OCI-LY7 (cell line): ENCODE data around the gene TULP4. TPM values are rescaled to one million over a fixed set of nuclear protein-coding genes. Genes with fewer than 3 reads are reported as not detected.

Source experiments
- BruUV-seq: library from RNA; stranded (reverse); fragments of 400-500 nt; replicated peaks from 2 replicates; lab custom pipeline; 2021; lab: Mats Ljungman, UMichigan
- CTCF ChIA-PET: fragments of 300-600 bp; sonication (Branson Sonifier 250); formaldehyde crosslinking; loops from one replicate; lab custom pipeline; 2022; ENCODE audit warnings: antibody characterized with exemption; ENCODE audit not compliant: unreplicated experiment; lab: Charles Lee
- POLR2A ChIA-PET: fragments of 300-600 bp; sonication (Branson Sonifier 250); formaldehyde crosslinking; loops from one replicate; lab custom pipeline; 2022; ENCODE audit warnings: antibody characterized with exemption; lab: Charles Lee
- DNase-seq: peaks from one replicate; pipeline ENCODE4 v3.0.0-alpha.2; 2015; ENCODE audit warnings: low spot score
- H2AFZ ChIP-seq: fragments of 200-600 bp; sonication (generic), shearing (Covaris generic); 2 replicates; pipeline ENCODE4 v1.6.1; 2014; ENCODE audit warnings: mild to moderate bottlenecking, antibody characterized with exemption, low read length, moderate library complexity
- H3K27ac ChIP-seq: fragments of 200-600 bp; sonication (generic); 2 replicates; pipeline ENCODE4 v1.5.1; 2014; ENCODE audit warnings: mixed run types, low read depth, mild to moderate bottlenecking, moderate library complexity, low read length, inconsistent platforms; ENCODE audit not compliant: poor library complexity, severe bottlenecking
- H3K36me3 ChIP-seq: fragments of 200-600 bp; sonication (generic); 2 replicates; pipeline ENCODE4 v1.6.1; 2014; ENCODE audit warnings: mild to moderate bottlenecking, antibody characterized with exemption, low read length, moderate library complexity, mixed read lengths; ENCODE audit not compliant: insufficient read depth
- H3K4me1 ChIP-seq: fragments of 200-600 bp; sonication (generic); 2 replicates; pipeline ENCODE4 v1.5.1; 2014; ENCODE audit warnings: mild to moderate bottlenecking, low read length; ENCODE audit not compliant: insufficient read depth, poor library complexity, severe bottlenecking
- H3K4me2 ChIP-seq: fragments of 200-600 bp; sonication (generic); 2 replicates; pipeline ENCODE4 v1.6.1; 2014; ENCODE audit warnings: mild to moderate bottlenecking, low read length
- H3K4me3 ChIP-seq: fragments of 200-600 bp; sonication (generic); 2 replicates; pipeline ENCODE4 v1.5.1; 2014; ENCODE audit warnings: mild to moderate bottlenecking, low read depth, low read length; ENCODE audit not compliant: poor library complexity, severe bottlenecking
- H3K79me2 ChIP-seq: fragments of 200-600 bp; sonication (generic); 2 replicates; pipeline ENCODE4 v1.6.1; 2016; ENCODE audit warnings: low read depth, mild to moderate bottlenecking, low read length, moderate library complexity, mixed read lengths; ENCODE audit not compliant: insufficient read depth
- H3K9me2 ChIP-seq: fragments of 200-600 bp; sonication (generic); 2 replicates; pipeline ENCODE4 v1.6.1; 2016; ENCODE audit warnings: mild to moderate bottlenecking, low read length, mixed read lengths; ENCODE audit not compliant: insufficient read depth
- H3K9me3 ChIP-seq: fragments of 200-600 bp; sonication (generic); 2 replicates; pipeline ENCODE4 v1.6.1; 2014; ENCODE audit warnings: mild to moderate bottlenecking, mixed run types, low read length, mixed read lengths
- H4K20me1 ChIP-seq: fragments of 200-600 bp; sonication (generic); 2 replicates; pipeline ENCODE4 v1.6.1; 2014; ENCODE audit warnings: mild to moderate bottlenecking, antibody characterized with exemption, low read length, moderate library complexity, mixed read lengths; ENCODE audit not compliant: insufficient read depth
- CTCF ChIP-seq: fragments of 200-600 bp; sonication (generic); conservative IDR thresholded peaks from 2 replicates; pipeline ENCODE4 v1.5.1; 2014; ENCODE audit warnings: mild to moderate bottlenecking, antibody characterized with exemption, low read length, moderate library complexity, mixed read lengths
- EZH2phosphoT487 ChIP-seq: fragments of 200-600 bp; sonication (generic); IDR thresholded peaks from 2 replicates; pipeline ENCODE4 v1.6.1; 2018; ENCODE audit warnings: low read depth, borderline replicate concordance, mild to moderate bottlenecking, mixed run types, antibody characterized with exemption, low read length, moderate library complexity, mixed read lengths
- intact Hi-C: fragments of 100-400 bp; cut with micrococcal nuclease; formaldehyde crosslinking; loops from one replicate; pipeline ENCODE4 v1.10.0; 2022; ENCODE audit not compliant: unreplicated experiment
- total RNA-seq, 2 experiments: library from RNA; depleted of rRNA in 1 of 2; stranded (reverse); fragments of >200 nt in 1 of 2; shearing (Covaris generic) in 1 of 2; gene quantifications; 2 replicates each; pipeline ENCODE4 v1.2.3, GENCODE V29; 2014 to 2022

The TULP4 gene
- total RNA-seq, 2 experiments from 2014 or later, result 62.1 to 64.8 TPM

GRCh38 chr6:158481690-158482473 lies 169.6 kb downstream of the TULP4 start:
- Histone ChIP-seq H3K27ac (no peak overlapping the region), H3K36me3 (peaks cover 35% of the 10 kb centered on the region), H3K9me3 (no peaks in the 10 kb centered on the region), H2AFZ (no peak overlapping the region), H3K4me1 (no peaks in the 10 kb centered on the region), H3K4me2 (no peak overlapping the region), H3K4me3 (no peak overlapping the region), H3K79me2 (no peaks in the 10 kb centered on the region), H4K20me1 (no peaks in the 10 kb centered on the region), H3K9me2 (no peaks in the 10 kb centered on the region)
- CTCF ChIA-PET, result no interaction called here
- POLR2A ChIA-PET, result interaction anchor here (1.2 kb wide), 1 partner anchor 14 kb away, joined by 3 read pairs; no protein-coding TSS in a partner anchor
- TF ChIP-seq EZH2phosphoT487 (no peak), CTCF (no peak)
- DNase-seq, result no peak
- no TSS peak for BruUV-seq
- intact Hi-C loops, result no loop called here

- Histone ChIP-seq H4K20me1 (no peaks in the 10 kb centered on the region), H3K4me1 (no peaks in the 10 kb centered on the region), H3K4me2 (no peak overlapping the region), H2AFZ (no peak overlapping the region), H3K79me2 (no peaks in the 10 kb centered on the region), H3K9me2 (no peaks in the 10 kb centered on the region), H3K4me3 (no peak overlapping the region), H3K9me3 (no peaks in the 10 kb centered on the region), H3K36me3 (peaks cover 26% of the 10 kb centered on the region), H3K27ac (no peak overlapping the region)
- CTCF ChIA-PET, result no interaction called here
- POLR2A ChIA-PET, result no interaction called here
- DNase-seq, result no peak
- intact Hi-C loops, result no loop called here
- no peak for TF ChIP-seq EZH2phosphoT487
- no peak for TF ChIP-seq CTCF
- no TSS peak for BruUV-seq
These were observed 173.2 kb downstream of the TULP4 start for GRCh38 chr6:158485431-158485830.

- BruUV-seq, result no TSS peak
- Histone ChIP-seq H4K20me1 (no peaks in the 10 kb centered on the region), H3K4me3 (no peak overlapping the region), H3K79me2 (no peaks in the 10 kb centered on the region), H3K9me2 (no peaks in the 10 kb centered on the region), H2AFZ (no peak overlapping the region), H3K36me3 (peaks cover 7% of the 10 kb centered on the region), H3K4me1 (no peaks in the 10 kb centered on the region), H3K27ac (no peak overlapping the region), H3K4me2 (no peak overlapping the region), H3K9me3 (no peaks in the 10 kb centered on the region)
- no peak for TF ChIP-seq CTCF
- no peak for TF ChIP-seq EZH2phosphoT487
- CTCF ChIA-PET, result no interaction called here
- intact Hi-C loops, result no loop called here
- DNase-seq, result no peak
- POLR2A ChIA-PET, result interaction anchor here (0.6 to 0.9 kb wide), 2 partner anchors 20 to 94 kb away, joined by 3 to 4 read pairs; no protein-coding TSS in a partner anchor
These were observed 175.2 kb downstream of the TULP4 start for GRCh38 chr6:158487495-158487894.
